WTC11 (cell line): ENCODE results near the gene MSLN. TPM values are rescaled to one million over a fixed set of nuclear protein-coding genes. Genes with fewer than 3 reads are reported as not detected.

Experiments
- ATAC-seq: fragments of 200-7000 bp; cut with Tn5 transposase; 2 replicates; pipeline ENCODE4 v1.10.0; 2021; ENCODE audit warnings: mild to moderate bottlenecking, moderate library complexity
- CTCF ChIA-PET: fragments of 300-600 bp; sonication (Branson Sonifier 250); formaldehyde crosslinking; loops from one replicate; lab custom pipeline; 2021; ENCODE audit warnings: antibody characterized with exemption; lab: Charles Lee
- POLR2A ChIA-PET: fragments of 350-600 bp; sonication (Branson Sonifier 250); formaldehyde crosslinking; loops from one replicate; lab custom pipeline; 2021; ENCODE audit warnings: antibody characterized with exemption; lab: Charles Lee
- DNase-seq: peaks from one replicate; pipeline ENCODE4 v3.0.0; 2021; ENCODE audit warnings: low spot score
- H3K27ac Mint-ChIP-seq: 2 replicates; pipeline ENCODE4 v1.8.0; 2021; ENCODE audit warnings: mixed read lengths
- H3K27me3 Mint-ChIP-seq: 2 replicates; pipeline ENCODE4 v1.8.0; 2021; ENCODE audit warnings: low read depth, mild to moderate bottlenecking, moderate library complexity, mixed read lengths
- H3K36me3 Mint-ChIP-seq: 2 replicates; pipeline ENCODE4 v1.8.0; 2021; ENCODE audit warnings: mixed read lengths
- H3K4me1 Mint-ChIP-seq: 2 replicates; pipeline ENCODE4 v1.8.0; 2022; ENCODE audit warnings: mixed read lengths
- H3K4me3 Mint-ChIP-seq: 2 replicates; pipeline ENCODE4 v1.8.0; 2021; ENCODE audit warnings: mild to moderate bottlenecking, moderate library complexity, mixed read lengths
- H3K9me3 Mint-ChIP-seq: 2 replicates; pipeline ENCODE4 v1.8.0; 2021; ENCODE audit warnings: mixed read lengths
- ATF2 ChIP-seq: sonication (generic); formaldehyde crosslinking; IDR thresholded peaks from 2 replicates; pipeline ENCODE4 v1.8.1; 2022; ENCODE audit warnings: low read depth, missing genetic modification reagents, borderline replicate concordance
- CBFB ChIP-seq: sonication (generic); formaldehyde crosslinking; IDR thresholded peaks from 2 replicates; pipeline ENCODE4 v1.8.1; 2022; ENCODE audit warnings: mild to moderate bottlenecking, low read depth, missing genetic modification reagents
- E2F5 ChIP-seq: sonication (generic); formaldehyde crosslinking; IDR thresholded peaks from 2 replicates; pipeline ENCODE4 v1.8.1; 2022; ENCODE audit warnings: mild to moderate bottlenecking, moderate library complexity, missing genetic modification reagents
- EMX1 ChIP-seq: fragments of 250-450 bp; sonication (Bioruptor Pico); IDR thresholded peaks from 2 replicates; pipeline ENCODE4 v1.8.0; 2021; ENCODE audit warnings: mild to moderate bottlenecking
- FOXP1 ChIP-seq: sonication (generic); formaldehyde crosslinking; IDR thresholded peaks from 2 replicates; pipeline ENCODE4 v1.8.0; 2022; ENCODE audit warnings: missing genetic modification reagents, mild to moderate bottlenecking, moderate library complexity, borderline replicate concordance
- GTF2I ChIP-seq: fragments of 250-450 bp; sonication (Bioruptor Pico); conservative IDR thresholded peaks from 2 replicates; pipeline ENCODE4 v1.4.0; 2021; ENCODE audit warnings: mild to moderate bottlenecking
- MAX ChIP-seq: sonication (generic); formaldehyde crosslinking; IDR thresholded peaks from 2 replicates; pipeline ENCODE4 v1.8.0; 2022; ENCODE audit warnings: mild to moderate bottlenecking, missing genetic modification reagents
- NR1H2 ChIP-seq: sonication (generic); formaldehyde crosslinking; IDR thresholded peaks from 2 replicates; pipeline ENCODE4 v1.9.0; 2021; ENCODE audit warnings: mild to moderate bottlenecking, moderate library complexity, missing genetic modification reagents
- RELA ChIP-seq: sonication (generic); formaldehyde crosslinking; IDR thresholded peaks from 2 replicates; pipeline ENCODE4 v1.8.1; 2022; ENCODE audit warnings: missing genetic modification reagents, mild to moderate bottlenecking, borderline replicate concordance
- SOX15 ChIP-seq: fragments of 250-450 bp; sonication (Bioruptor Pico); IDR thresholded peaks from 2 replicates; pipeline ENCODE4 v1.9.0; 2021; ENCODE audit warnings: mild to moderate bottlenecking
- SP1 ChIP-seq: sonication (generic); formaldehyde crosslinking; conservative IDR thresholded peaks from 2 replicates; pipeline ENCODE4 v1.8.1; 2022; ENCODE audit warnings: missing genetic modification reagents
- TEAD4 ChIP-seq: sonication (generic); formaldehyde crosslinking; IDR thresholded peaks from 2 replicates; pipeline ENCODE4 v1.8.0; 2022; ENCODE audit warnings: mild to moderate bottlenecking, missing genetic modification reagents
- TP53 ChIP-seq: sonication (generic); formaldehyde crosslinking; IDR thresholded peaks from 2 replicates; pipeline ENCODE4 v1.8.1; 2023; ENCODE audit warnings: mild to moderate bottlenecking, missing genetic modification reagents
- ZNF396 ChIP-seq: fragments of 250-450 bp; sonication (Bioruptor Pico); IDR thresholded peaks from 2 replicates; pipeline ENCODE4 v1.8.0; 2021; ENCODE audit warnings: mild to moderate bottlenecking, moderate library complexity, borderline replicate concordance
- total RNA-seq: library from RNA; stranded (reverse); gene quantifications from 3 replicates; pipeline ENCODE4 v1.2.3, GENCODE V29; 2021
- TF ChIP-seq, protein P1 (sequence below): fragments of 250-450 bp; sonication (Bioruptor Pico); IDR thresholded peaks from 2 replicates; pipeline ENCODE4 v1.9.0; 2021; ENCODE audit warnings: mild to moderate bottlenecking
- TF ChIP-seq, protein P2 (sequence below): sonication (generic); formaldehyde crosslinking; conservative IDR thresholded peaks from 2 replicates; pipeline ENCODE4 v1.8.1; 2022; ENCODE audit warnings: mild to moderate bottlenecking, missing genetic modification reagents
- TF ChIP-seq, protein P3 (sequence below): sonication (generic); formaldehyde crosslinking; IDR thresholded peaks from 2 replicates; pipeline ENCODE4 v1.8.0; 2023; ENCODE audit warnings: missing genetic modification reagents
- TF ChIP-seq, protein P4 (sequence below): sonication (generic); formaldehyde crosslinking; IDR thresholded peaks from 2 replicates; pipeline ENCODE4 v1.8.0; 2022; ENCODE audit warnings: mild to moderate bottlenecking, missing genetic modification reagents
- TF ChIP-seq, protein P5 (sequence below): sonication (generic); formaldehyde crosslinking; IDR thresholded peaks from 2 replicates; pipeline ENCODE4 v1.8.0; 2022; ENCODE audit warnings: mild to moderate bottlenecking, missing genetic modification reagents

The MSLN gene
- total RNA-seq, 1 experiment from 2014 or later = 0.20 TPM

- Mint-ChIP-seq H3K27ac (no peak overlapping the region), H3K9me3 (peaks cover 3% of the 10 kb centered on the region), H3K4me3 (peak overlapping the region; percentile 54), H3K4me1 (peaks cover 4% of the 10 kb centered on the region), H3K27me3 (peaks cover 10% of the 10 kb centered on the region), H3K36me3 (no peaks in the 10 kb centered on the region)
- POLR2A ChIA-PET = no interaction called here
- TF ChIP-seq, protein P1, sequence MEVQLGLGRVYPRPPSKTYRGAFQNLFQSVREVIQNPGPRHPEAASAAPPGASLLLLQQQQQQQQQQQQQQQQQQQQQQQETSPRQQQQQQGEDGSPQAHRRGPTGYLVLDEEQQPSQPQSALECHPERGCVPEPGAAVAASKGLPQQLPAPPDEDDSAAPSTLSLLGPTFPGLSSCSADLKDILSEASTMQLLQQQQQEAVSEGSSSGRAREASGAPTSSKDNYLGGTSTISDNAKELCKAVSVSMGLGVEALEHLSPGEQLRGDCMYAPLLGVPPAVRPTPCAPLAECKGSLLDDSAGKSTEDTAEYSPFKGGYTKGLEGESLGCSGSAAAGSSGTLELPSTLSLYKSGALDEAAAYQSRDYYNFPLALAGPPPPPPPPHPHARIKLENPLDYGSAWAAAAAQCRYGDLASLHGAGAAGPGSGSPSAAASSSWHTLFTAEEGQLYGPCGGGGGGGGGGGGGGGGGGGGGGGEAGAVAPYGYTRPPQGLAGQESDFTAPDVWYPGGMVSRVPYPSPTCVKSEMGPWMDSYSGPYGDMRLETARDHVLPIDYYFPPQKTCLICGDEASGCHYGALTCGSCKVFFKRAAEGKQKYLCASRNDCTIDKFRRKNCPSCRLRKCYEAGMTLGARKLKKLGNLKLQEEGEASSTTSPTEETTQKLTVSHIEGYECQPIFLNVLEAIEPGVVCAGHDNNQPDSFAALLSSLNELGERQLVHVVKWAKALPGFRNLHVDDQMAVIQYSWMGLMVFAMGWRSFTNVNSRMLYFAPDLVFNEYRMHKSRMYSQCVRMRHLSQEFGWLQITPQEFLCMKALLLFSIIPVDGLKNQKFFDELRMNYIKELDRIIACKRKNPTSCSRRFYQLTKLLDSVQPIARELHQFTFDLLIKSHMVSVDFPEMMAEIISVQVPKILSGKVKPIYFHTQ = no peak
- TF ChIP-seq E2F5 (CRISPR knock-in tag) (no peak), ATF2 (CRISPR knock-in tag) (no peak), SOX15 (CRISPR knock-in tag) (no peak), TEAD4 (CRISPR knock-in tag) (no peak), SP1 (no peak), ZNF396 (no peak), NR1H2 (CRISPR knock-in tag) (no peak), TP53 (CRISPR knock-in tag) (no peak)
- TF ChIP-seq, protein P2, sequence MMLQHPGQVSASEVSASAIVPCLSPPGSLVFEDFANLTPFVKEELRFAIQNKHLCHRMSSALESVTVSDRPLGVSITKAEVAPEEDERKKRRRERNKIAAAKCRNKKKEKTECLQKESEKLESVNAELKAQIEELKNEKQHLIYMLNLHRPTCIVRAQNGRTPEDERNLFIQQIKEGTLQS (CRISPR knock-in tag) = no peak
- CTCF ChIA-PET = interaction anchor here (1.1 to 4.3 kb wide), 4 partner anchors 64 to 243 kb away, joined by 3 to 33 read pairs (median 6); no protein-coding TSS in a partner anchor
- ATAC-seq (no peak), DNase-seq (no peak)
Measured at GRCh38 chr16:813916-814412, 53.4 kb downstream of the MSLN start.

DNA sequence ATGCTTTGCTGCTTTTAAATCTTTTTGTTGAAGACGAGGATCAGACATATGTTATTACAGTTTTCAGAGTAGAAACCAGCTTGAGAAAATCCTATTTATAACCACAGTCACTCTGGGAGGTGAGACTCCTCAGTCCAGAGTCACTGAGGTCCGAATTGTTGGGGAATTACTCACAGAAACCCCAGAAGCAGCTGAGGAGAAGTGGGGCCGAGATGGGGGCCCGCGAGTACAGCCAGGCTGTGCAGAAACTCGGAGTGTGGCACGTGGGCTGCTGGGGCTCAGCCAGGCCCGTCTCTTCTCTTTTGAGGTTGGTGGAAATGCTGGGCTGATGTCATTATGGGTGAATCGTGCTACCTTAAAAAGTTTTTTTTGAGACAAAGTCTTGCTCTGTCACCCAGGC, 54.4 kb downstream of the MSLN start:
- Mint-ChIP-seq H3K36me3 (no peaks in the 10 kb centered on the region), H3K4me3 (no peak overlapping the region), H3K27me3 (peaks cover 10% of the 10 kb centered on the region), H3K4me1 (peaks cover 4% of the 10 kb centered on the region), H3K27ac (no peak overlapping the region), H3K9me3 (peaks cover 3% of the 10 kb centered on the region)
- POLR2A ChIA-PET = no interaction called here
- CTCF ChIA-PET = interaction anchor here (1.0 to 4.3 kb wide), 5 partner anchors 16 to 242 kb away, joined by 3 to 33 read pairs (median 3); no protein-coding TSS in a partner anchor
- no peak for ATAC-seq
- DNase-seq = no peak
- TF ChIP-seq FOXP1 (no peak), RELA (CRISPR knock-in tag) (no peak), EMX1 (CRISPR knock-in tag) (no peak), CBFB (CRISPR knock-in tag) (no peak), MAX (CRISPR knock-in tag) (no peak), GTF2I (no peak)
- TF ChIP-seq, protein P3, sequence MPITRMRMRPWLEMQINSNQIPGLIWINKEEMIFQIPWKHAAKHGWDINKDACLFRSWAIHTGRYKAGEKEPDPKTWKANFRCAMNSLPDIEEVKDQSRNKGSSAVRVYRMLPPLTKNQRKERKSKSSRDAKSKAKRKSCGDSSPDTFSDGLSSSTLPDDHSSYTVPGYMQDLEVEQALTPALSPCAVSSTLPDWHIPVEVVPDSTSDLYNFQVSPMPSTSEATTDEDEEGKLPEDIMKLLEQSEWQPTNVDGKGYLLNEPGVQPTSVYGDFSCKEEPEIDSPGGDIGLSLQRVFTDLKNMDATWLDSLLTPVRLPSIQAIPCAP (CRISPR knock-in tag) = no peak
- TF ChIP-seq, protein P4, sequence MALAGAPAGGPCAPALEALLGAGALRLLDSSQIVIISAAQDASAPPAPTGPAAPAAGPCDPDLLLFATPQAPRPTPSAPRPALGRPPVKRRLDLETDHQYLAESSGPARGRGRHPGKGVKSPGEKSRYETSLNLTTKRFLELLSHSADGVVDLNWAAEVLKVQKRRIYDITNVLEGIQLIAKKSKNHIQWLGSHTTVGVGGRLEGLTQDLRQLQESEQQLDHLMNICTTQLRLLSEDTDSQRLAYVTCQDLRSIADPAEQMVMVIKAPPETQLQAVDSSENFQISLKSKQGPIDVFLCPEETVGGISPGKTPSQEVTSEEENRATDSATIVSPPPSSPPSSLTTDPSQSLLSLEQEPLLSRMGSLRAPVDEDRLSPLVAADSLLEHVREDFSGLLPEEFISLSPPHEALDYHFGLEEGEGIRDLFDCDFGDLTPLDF = no peak
- TF ChIP-seq, protein P5, sequence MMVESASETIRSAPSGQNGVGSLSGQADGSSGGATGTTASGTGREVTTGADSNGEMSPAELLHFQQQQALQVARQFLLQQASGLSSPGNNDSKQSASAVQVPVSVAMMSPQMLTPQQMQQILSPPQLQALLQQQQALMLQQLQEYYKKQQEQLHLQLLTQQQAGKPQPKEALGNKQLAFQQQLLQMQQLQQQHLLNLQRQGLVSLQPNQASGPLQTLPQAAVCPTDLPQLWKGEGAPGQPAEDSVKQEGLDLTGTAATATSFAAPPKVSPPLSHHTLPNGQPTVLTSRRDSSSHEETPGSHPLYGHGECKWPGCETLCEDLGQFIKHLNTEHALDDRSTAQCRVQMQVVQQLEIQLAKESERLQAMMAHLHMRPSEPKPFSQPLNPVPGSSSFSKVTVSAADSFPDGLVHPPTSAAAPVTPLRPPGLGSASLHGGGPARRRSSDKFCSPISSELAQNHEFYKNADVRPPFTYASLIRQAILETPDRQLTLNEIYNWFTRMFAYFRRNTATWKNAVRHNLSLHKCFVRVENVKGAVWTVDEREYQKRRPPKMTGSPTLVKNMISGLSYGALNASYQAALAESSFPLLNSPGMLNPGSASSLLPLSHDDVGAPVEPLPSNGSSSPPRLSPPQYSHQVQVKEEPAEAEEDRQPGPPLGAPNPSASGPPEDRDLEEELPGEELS (CRISPR knock-in tag) = no peak
